WTC11 (cell line): ENCODE data around the gene SEMA5B.

Source experiments
- TF ChIP-seq, protein P1 (sequence below): fragments of 200-600 bp; IDR thresholded peaks from 2 replicates; pipeline ENCODE4 v1.8.0; 2022; ENCODE audit warnings: antibody characterized with exemption
- TF ChIP-seq, protein P2 (sequence below): sonication (generic); formaldehyde crosslinking; IDR thresholded peaks from 2 replicates; pipeline ENCODE4 v1.8.1; 2022; ENCODE audit warnings: mild to moderate bottlenecking, missing genetic modification reagents, moderate library complexity, borderline replicate concordance

DNA sequence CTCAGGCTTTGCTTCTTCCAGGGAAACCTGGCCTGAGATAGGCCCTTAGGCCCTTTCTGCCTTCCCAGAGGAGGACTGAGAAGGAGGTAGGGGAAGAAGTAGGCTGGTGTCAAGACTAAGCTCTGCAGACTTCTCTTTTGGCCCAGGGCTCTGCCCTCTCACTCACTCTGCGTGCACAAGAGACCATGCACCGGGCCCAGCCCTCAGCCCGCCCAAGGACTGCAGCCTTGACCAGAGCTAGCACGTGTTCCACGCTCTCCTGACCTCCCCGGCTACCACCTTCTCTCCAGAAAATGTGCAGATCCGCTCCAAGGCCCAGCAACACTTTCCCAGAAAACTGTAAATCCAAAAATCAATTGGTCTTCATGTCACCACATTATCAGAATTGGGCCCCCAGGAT lies 59.8 kb downstream of the SEMA5B start:
- TF ChIP-seq, protein P1, sequence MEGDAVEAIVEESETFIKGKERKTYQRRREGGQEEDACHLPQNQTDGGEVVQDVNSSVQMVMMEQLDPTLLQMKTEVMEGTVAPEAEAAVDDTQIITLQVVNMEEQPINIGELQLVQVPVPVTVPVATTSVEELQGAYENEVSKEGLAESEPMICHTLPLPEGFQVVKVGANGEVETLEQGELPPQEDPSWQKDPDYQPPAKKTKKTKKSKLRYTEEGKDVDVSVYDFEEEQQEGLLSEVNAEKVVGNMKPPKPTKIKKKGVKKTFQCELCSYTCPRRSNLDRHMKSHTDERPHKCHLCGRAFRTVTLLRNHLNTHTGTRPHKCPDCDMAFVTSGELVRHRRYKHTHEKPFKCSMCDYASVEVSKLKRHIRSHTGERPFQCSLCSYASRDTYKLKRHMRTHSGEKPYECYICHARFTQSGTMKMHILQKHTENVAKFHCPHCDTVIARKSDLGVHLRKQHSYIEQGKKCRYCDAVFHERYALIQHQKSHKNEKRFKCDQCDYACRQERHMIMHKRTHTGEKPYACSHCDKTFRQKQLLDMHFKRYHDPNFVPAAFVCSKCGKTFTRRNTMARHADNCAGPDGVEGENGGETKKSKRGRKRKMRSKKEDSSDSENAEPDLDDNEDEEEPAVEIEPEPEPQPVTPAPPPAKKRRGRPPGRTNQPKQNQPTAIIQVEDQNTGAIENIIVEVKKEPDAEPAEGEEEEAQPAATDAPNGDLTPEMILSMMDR, result no peak
- TF ChIP-seq, protein P2, sequence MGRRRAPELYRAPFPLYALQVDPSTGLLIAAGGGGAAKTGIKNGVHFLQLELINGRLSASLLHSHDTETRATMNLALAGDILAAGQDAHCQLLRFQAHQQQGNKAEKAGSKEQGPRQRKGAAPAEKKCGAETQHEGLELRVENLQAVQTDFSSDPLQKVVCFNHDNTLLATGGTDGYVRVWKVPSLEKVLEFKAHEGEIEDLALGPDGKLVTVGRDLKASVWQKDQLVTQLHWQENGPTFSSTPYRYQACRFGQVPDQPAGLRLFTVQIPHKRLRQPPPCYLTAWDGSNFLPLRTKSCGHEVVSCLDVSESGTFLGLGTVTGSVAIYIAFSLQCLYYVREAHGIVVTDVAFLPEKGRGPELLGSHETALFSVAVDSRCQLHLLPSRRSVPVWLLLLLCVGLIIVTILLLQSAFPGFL (CRISPR knock-in tag), result no peak
